ENCODE measurements around the gene PLEKHJ1. TPM values are rescaled to one million over a fixed set of nuclear protein-coding genes. Genes with fewer than 3 reads are reported as not detected.

PLEKHJ1 gene
- total RNA-seq, 6 donors from 2014 or later = 67.2 to 114 (median 79.3) TPM

DNA sequence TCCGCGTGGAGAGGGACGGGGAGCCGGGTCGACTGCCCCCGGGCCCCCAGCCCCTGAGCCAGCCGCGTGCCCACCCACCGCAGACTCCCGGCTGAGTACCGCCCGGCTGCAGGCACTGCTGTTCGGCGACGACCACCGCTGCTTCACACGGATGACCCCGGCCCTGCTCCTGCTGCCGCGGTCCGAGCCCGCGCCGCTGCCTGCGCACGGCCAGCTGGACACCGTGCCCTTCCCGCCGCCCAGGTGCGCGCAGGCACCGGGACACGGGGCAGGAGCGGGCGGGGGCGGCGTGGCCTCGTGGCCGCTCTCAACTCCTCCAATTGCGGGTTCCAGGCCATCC, 14.6 kb upstream of the PLEKHJ1 start:
- Histone ChIP-seq H3K9me3 (no peaks in the 10 kb centered on the region), H3K4me1 (peaks cover 43 to 57% (median 46%) of the 10 kb centered on the region in 4 donors), H3K4me3 (peak overlapping the region in 2 of 4 donors; percentile 17 to 27), H3K27ac (no peak overlapping the region), H3K36me3 (peaks cover 19 to 33% (median 33%) of the 10 kb centered on the region in 4 donors), H3K27me3 (peaks cover 0 to 45% (median 37%) of the 10 kb centered on the region in 4 donors)
- DNase-seq (no peak), ATAC-seq (ENCODE audit: low FRiP score in 2 of 2) (no peak)
- TF ChIP-seq POLR2A (IDR thresholded peaks at IDR 0.05) (no peak), EP300 (IDR thresholded peaks at IDR 0.05) (no peak), POLR2AphosphoS5 (IDR thresholded peaks at IDR 0.05) (no peak)
- TF ChIP-seq, protein P1, sequence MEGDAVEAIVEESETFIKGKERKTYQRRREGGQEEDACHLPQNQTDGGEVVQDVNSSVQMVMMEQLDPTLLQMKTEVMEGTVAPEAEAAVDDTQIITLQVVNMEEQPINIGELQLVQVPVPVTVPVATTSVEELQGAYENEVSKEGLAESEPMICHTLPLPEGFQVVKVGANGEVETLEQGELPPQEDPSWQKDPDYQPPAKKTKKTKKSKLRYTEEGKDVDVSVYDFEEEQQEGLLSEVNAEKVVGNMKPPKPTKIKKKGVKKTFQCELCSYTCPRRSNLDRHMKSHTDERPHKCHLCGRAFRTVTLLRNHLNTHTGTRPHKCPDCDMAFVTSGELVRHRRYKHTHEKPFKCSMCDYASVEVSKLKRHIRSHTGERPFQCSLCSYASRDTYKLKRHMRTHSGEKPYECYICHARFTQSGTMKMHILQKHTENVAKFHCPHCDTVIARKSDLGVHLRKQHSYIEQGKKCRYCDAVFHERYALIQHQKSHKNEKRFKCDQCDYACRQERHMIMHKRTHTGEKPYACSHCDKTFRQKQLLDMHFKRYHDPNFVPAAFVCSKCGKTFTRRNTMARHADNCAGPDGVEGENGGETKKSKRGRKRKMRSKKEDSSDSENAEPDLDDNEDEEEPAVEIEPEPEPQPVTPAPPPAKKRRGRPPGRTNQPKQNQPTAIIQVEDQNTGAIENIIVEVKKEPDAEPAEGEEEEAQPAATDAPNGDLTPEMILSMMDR (IDR thresholded peaks at IDR 0.05) = no peak
- WGBS, 2 donors = 8% methylated on average over 5 of the region's 40 CpGs; no CpG with 5 or more reads in 1 of the 2 donors

DNA sequence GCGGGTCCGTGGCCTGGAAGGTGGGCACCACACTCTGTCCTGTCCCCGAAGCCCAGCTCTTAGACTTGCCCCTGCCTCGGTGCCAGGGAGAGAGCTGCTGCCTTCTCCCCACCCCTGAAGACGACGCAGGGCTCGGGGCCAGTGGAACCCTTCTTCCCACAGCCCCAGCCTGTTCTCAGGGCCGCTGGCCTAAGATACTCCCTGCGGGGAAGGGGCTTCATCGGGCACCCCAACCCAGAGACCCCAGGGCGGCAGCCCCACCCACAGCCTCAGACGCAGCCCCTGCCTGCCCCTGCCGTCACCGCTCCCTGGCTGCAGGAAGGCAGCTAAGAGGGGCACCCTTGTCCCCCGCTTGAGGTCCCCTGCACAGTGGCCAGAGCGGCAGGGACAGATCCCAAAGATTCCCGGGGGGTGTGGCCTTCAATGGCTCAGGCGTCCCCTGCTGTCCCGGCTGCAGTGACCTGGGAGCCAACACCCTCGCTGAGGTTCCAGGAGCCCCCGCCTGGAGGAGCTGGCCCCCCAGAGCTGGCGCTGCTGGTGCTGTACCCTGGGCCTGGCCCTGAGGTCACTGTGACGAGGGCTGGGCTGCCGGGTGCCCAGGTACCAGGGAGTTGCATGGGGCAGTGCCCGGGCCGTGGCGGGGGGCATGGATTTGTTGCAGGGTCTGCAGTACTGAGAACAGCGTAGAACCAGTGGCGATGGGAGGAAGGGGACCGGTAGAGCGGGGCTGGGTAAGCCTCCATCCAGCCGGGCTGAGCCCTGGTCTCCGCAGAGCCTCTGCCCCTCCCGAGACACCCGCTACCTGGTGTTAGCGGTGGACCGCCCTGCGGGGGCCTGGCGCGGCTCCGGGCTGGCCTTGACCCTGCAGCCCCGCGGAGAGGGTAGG, 14.0 kb upstream of the PLEKHJ1 start:
- peak in 1 of 2 donors; percentile 82 for DNase-seq
- ATAC-seq (ENCODE audit: low FRiP score in 2 of 2) = no peak
- TF ChIP-seq EP300 (IDR thresholded peaks at IDR 0.05) (no peak), POLR2A (IDR thresholded peaks at IDR 0.05) (no peak), POLR2AphosphoS5 (IDR thresholded peaks at IDR 0.05) (no peak)
- TF ChIP-seq, protein P1 (IDR thresholded peaks at IDR 0.05) = no peak
- Histone ChIP-seq H3K4me3 (no peak overlapping the region), H3K27ac (no peak overlapping the region), H3K36me3 (peaks cover 25 to 39% (median 39%) of the 10 kb centered on the region in 4 donors), H3K27me3 (peaks cover 0 to 45% (median 37%) of the 10 kb centered on the region in 4 donors), H3K4me1 (peaks cover 43 to 57% (median 46%) of the 10 kb centered on the region in 4 donors), H3K9me3 (no peaks in the 10 kb centered on the region)
- 30 to 43% methylated on average over 2 to 40 of the region's 43 CpGs for WGBS, 2 donors

DNA sequence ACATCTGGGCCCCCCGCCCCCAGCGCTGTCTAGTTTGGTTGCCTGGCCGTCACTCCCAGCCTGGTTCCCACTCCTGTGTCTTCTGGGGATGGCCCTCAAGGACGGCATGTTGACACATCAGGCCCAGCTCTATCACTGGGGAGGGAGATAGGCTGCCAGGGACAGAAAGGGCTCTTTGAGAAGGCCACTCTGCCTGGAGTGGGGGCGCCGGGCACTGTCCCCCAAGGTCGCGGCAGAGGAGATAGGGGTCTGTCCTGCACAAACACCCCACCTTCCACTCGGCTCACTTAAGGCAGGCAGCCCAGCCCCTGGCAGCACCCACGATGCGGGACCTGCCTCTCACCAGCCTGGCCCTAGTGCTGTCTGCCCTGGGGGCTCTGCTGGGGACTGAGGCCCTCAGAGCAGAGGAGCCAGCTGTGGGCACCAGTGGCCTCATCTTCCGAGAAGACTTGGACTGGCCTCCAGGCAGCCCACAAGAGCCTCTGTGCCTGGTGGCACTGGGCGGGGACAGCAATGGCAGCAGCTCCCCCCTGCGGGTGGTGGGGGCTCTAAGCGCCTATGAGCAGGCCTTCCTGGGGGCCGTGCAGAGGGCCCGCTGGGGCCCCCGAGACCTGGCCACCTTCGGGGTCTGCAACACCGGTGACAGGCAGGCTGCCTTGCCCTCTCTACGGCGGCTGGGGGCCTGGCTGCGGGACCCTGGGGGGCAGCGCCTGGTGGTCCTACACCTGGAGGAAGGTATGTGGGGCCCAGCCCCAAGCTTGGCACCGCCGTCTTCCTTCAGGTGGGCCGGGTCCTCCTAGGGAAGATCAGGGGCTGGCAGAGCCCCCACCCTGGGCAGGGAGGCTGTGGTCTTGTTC, 13.1 kb upstream of the PLEKHJ1 start, which contains the start of gene AMH:
Gene AMH, plus strand, starts transcription at position 314 of the 857 bp plus-strand sequence. Its CDS starts 10 bp downstream, at position 324.
- peaks cover 43 to 57% (median 46%) of the 10 kb centered on the region in 4 donors for H3K4me1 ChIP-seq
- H3K27ac ChIP-seq = no peak within 1 kb of the TSS
- 71 to 82% methylated on average over 4 to 10 of the region's 27 CpGs for WGBS, 2 donors
- H3K36me3 ChIP-seq = peaks cover 34 to 48% (median 48%) of the 10 kb centered on the region in 4 donors
- peaks cover 0 to 45% (median 37%) of the 10 kb centered on the region in 4 donors for H3K27me3 ChIP-seq
- no peak within 1 kb of the TSS for H3K4me3 ChIP-seq
- no peak for ATAC-seq (ENCODE audit: low FRiP score in 2 of 2)
- no peaks in the 10 kb centered on the region for H3K9me3 ChIP-seq
- TF ChIP-seq POLR2AphosphoS5 (IDR thresholded peaks at IDR 0.05) (no peak), EP300 (IDR thresholded peaks at IDR 0.05) (no peak), POLR2A (IDR thresholded peaks at IDR 0.05) (no peak)
- TF ChIP-seq, protein P1 (IDR thresholded peaks at IDR 0.05) = no peak
- DNase-seq = peak in 1 of 2 donors; percentile 78

DNA sequence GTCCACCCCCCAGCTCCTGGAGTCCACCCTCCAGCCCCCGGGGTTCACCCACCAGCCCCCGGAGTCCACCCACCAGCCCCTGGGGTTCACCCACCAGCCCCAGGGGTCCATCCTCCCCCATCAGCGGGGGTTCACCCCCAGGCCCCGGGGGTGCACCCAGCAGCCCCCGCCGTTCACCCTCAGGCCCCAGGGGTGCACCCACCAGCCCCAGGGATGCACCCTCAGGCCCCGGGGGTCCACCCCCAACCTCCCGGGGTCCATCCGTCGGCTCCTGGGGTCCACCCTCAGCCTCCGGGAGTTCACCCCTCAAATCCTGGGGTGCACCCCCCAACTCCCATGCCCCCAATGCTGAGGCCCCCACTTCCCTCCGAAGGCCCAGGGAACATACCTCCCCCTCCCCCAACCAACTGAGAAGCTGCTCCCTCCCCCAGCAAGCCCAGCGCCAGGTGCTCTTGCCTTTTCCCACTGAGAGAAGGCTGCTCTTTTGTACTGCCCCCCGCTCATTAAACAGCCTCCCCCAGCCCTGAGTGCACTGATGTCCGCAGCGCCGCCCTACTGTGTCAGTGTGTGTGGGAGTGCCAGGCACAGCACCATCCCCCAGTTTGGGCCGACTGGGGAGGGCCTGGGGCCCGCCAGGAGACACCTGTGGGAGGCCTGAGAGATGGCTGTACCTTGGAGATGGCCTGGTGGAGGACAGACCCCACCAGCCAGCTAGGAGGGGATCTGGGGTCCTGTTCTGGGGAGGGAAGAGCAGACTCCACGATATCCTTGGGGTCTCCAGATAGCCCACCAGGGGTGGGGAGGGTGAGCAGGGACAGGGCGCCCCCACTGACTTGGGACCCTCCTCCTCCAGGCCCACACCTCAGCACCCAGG, 12.2 kb upstream of the PLEKHJ1 start:
- TF ChIP-seq POLR2AphosphoS5 (IDR thresholded peaks at IDR 0.05) (no peak), EP300 (IDR thresholded peaks at IDR 0.05) (no peak), POLR2A (IDR thresholded peaks at IDR 0.05) (no peak)
- TF ChIP-seq, protein P1 (IDR thresholded peaks at IDR 0.05) = no peak
- Histone ChIP-seq H3K4me1 (peaks cover 39 to 51% (median 43%) of the 10 kb centered on the region in 4 donors), H3K27me3 (peaks cover 0 to 37% (median 34%) of the 10 kb centered on the region in 4 donors), H3K4me3 (no peak overlapping the region), H3K27ac (no peak overlapping the region), H3K9me3 (no peaks in the 10 kb centered on the region), H3K36me3 (peaks cover 43 to 57% (median 56%) of the 10 kb centered on the region in 4 donors)
- DNase-seq (no peak), ATAC-seq (ENCODE audit: low FRiP score in 2 of 2) (no peak)
- WGBS, 2 donors = 91 to 95% methylated on average over 13 to 16 of the region's 21 CpGs
